GM23338 (cell line): ENCODE data around the gene GOLGA6L26. TPM values are rescaled to one million over a fixed set of nuclear protein-coding genes. Genes with fewer than 3 reads are reported as not detected.
"Not testable (repeated sequence)": the region's sequence is repeated elsewhere in the genome, so short reads cannot be mapped to it uniquely, and the experiment has no call there.

Experiments
- ATAC-seq: fragments of 200-7000 bp; cut with Tn5 transposase; 3 replicates; pipeline ENCODE4 v1.9.1; 2020
- DNase-seq: peaks from one replicate; pipeline ENCODE4 v3.0.0-alpha.2; 2015; ENCODE audit warnings: low spot score
- H2AFZ ChIP-seq: fragments of 200-600 bp; sonication (generic); 2 replicates; pipeline ENCODE4 v1.8.0; 2016; ENCODE audit warnings: antibody characterized with exemption, mild to moderate bottlenecking, moderate library complexity
- H3F3A ChIP-seq: fragments of 200-600 bp; sonication (generic); replicated peaks from 2 replicates; pipeline ENCODE4 v1.8.0; 2017; ENCODE audit warnings: antibody characterized with exemption, mixed run types, low read depth
- H3K27ac ChIP-seq: fragments of 200-600 bp; sonication (generic); 2 replicates; pipeline ENCODE4 v1.6.1; 2016; ENCODE audit warnings: low read depth
- H3K27me3 ChIP-seq: fragments of 200-600 bp; sonication (generic); 2 replicates; pipeline ENCODE4 v1.8.0; 2016; ENCODE audit warnings: mild to moderate bottlenecking, mixed run types, moderate library complexity; ENCODE audit not compliant: insufficient read depth
- H3K36me3 ChIP-seq: fragments of 200-600 bp; sonication (generic); 2 replicates; pipeline ENCODE4 v1.8.0; 2016; ENCODE audit warnings: mild to moderate bottlenecking; ENCODE audit not compliant: insufficient read depth
- H3K4me1 ChIP-seq: fragments of 200-600 bp; sonication (generic); 2 replicates; pipeline ENCODE4 v1.8.0; 2016; ENCODE audit warnings: mild to moderate bottlenecking, moderate library complexity; ENCODE audit not compliant: insufficient read depth
- H3K4me2 ChIP-seq: fragments of 200-600 bp; sonication (generic); 2 replicates; pipeline ENCODE4 v1.7.1; 2017; ENCODE audit warnings: mixed run types
- H3K4me3 ChIP-seq: fragments of 200-600 bp; sonication (generic); 2 replicates; pipeline ENCODE4 v1.6.1; 2016; ENCODE audit warnings: mixed run types
- H3K79me2 ChIP-seq: fragments of 200-600 bp; sonication (generic); replicated peaks from 2 replicates; pipeline ENCODE4 v1.8.0; 2017; ENCODE audit warnings: mild to moderate bottlenecking; ENCODE audit not compliant: insufficient read depth
- H3K9me2 ChIP-seq: fragments of 200-600 bp; sonication (generic); 2 replicates; pipeline ENCODE4 v1.8.0; 2017; ENCODE audit not compliant: insufficient read depth
- H4K20me1 ChIP-seq: fragments of 200-600 bp; sonication (generic); replicated peaks from 2 replicates; pipeline ENCODE4 v1.8.0; 2017; ENCODE audit warnings: mild to moderate bottlenecking; ENCODE audit not compliant: insufficient read depth
- H3K27ac Mint-ChIP-seq: 2 replicates; pipeline ENCODE4 v1.8.0; 2020; ENCODE audit warnings: inconsistent platforms, mild to moderate bottlenecking, moderate library complexity, mixed read lengths
- H3K27me3 Mint-ChIP-seq: 3 replicates; pipeline ENCODE4 v1.8.0; 2022; ENCODE audit warnings: low read depth, mild to moderate bottlenecking, moderate library complexity, mixed read lengths, inconsistent platforms; ENCODE audit not compliant: insufficient read depth, poor library complexity
- H3K36me3 Mint-ChIP-seq: 3 replicates; pipeline ENCODE4 v1.8.0; 2021; ENCODE audit warnings: low read depth, mild to moderate bottlenecking, inconsistent platforms, moderate library complexity, mixed read lengths
- H3K4me1 Mint-ChIP-seq: 3 replicates; pipeline ENCODE4 v1.8.0; 2020; ENCODE audit warnings: mild to moderate bottlenecking, inconsistent platforms, mixed read lengths
- H3K4me3 Mint-ChIP-seq: 3 replicates; pipeline ENCODE4 v1.8.0; 2021; ENCODE audit warnings: moderate library complexity, mild to moderate bottlenecking, inconsistent platforms, mixed read lengths
- H3K9me3 Mint-ChIP-seq: 3 replicates; pipeline ENCODE4 v1.8.0; 2020; ENCODE audit warnings: moderate library complexity, mild to moderate bottlenecking, inconsistent platforms, mixed read lengths
- CREB1 ChIP-seq: fragments of 250-450 bp; sonication (Bioruptor Pico); IDR thresholded peaks from 2 replicates; pipeline ENCODE4 v1.5.0; 2020; ENCODE audit warnings: low read depth, mild to moderate bottlenecking, moderate library complexity
- EZH2 ChIP-seq: fragments of 200-600 bp; sonication (generic); IDR thresholded peaks from one replicate; pipeline ENCODE4 v1.8.0; 2017; ENCODE audit warnings: antibody characterized with exemption, mild to moderate bottlenecking, low read depth; ENCODE audit not compliant: unreplicated experiment
- EZH2phosphoT487 ChIP-seq: fragments of 200-600 bp; sonication (generic); IDR thresholded peaks from one replicate; pipeline ENCODE4 v1.8.1; 2018; ENCODE audit warnings: antibody characterized with exemption; ENCODE audit not compliant: unreplicated experiment
- JUNB ChIP-seq: IDR thresholded peaks from one replicate; pipeline ENCODE4 v1.6.1; 2016; ENCODE audit warnings: antibody characterized with exemption; ENCODE audit not compliant: unreplicated experiment
- NANOG ChIP-seq: IDR thresholded peaks from 2 replicates; pipeline ENCODE4 v1.6.1; 2016; ENCODE audit warnings: antibody characterized with exemption, borderline replicate concordance
- ZNF114 ChIP-seq: fragments of 250-450 bp; sonication (Bioruptor Pico); IDR thresholded peaks from 2 replicates; pipeline ENCODE4 v1.5.0; 2020; ENCODE audit warnings: mild to moderate bottlenecking, moderate library complexity
- polyA plus RNA-seq: library from polyadenylated mRNA; unstranded; fragments of >200 nt; fragmentation: Nextera tagmentation; extraction: Ambion mirVana; gene quantifications from 2 replicates; pipeline ENCODE4 v1.2.1, GENCODE V29; 2016
- total RNA-seq: library from RNA; depleted of rRNA; stranded (reverse); fragments of >200 nt; shearing (Covaris generic); gene quantifications from 2 replicates; pipeline ENCODE4 v1.2.3, GENCODE V29; 2014
- TF ChIP-seq, protein P1 (sequence below), 2 experiments: fragments of 200-600 bp in 1 of 2; sonication (generic) in 1 of 2; conservative IDR thresholded peaks; 2 replicates each; pipeline versions ENCODE4 v1.5.1 to v1.6.1; 2016 to 2017; ENCODE audit warnings: antibody characterized with exemption in 2 of 2, low read depth in 2 of 2, mild to moderate bottlenecking in 2 of 2, moderate library complexity in 1 of 2
- TF ChIP-seq, protein P2 (sequence below): IDR thresholded peaks from one replicate; pipeline ENCODE4 v1.6.1; 2018; ENCODE audit warnings: antibody characterized with exemption; ENCODE audit not compliant: unreplicated experiment

GOLGA6L26 gene
- total and polyA plus RNA-seq, 2 experiments from 2014 or later = not detected

DNA sequence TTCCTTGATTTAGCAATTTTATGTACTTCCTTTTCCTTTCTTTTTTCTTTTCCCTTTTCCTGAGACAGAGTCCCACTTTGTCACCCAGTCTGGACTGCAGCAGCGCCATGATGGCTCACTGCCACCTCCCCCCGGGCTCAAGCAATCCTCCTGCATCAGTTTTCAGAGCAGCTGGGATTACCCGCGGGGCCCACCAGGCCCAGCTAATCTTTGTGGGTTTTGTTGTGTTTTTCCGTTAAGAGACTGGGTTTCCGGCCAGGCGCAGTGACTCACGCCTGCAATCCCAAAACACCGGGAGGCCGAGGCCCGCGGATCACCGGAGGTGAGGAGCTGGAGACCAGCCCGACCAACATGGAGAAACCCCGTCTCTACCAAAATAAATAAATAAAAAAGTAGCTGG is 38.3 kb upstream of the GOLGA6L26 start:
- DNase-seq (peak; percentile 21), ATAC-seq (no peak; the same call in 2 of the 3 replicates)
- peaks cover 10% of the 10 kb centered on the region for H3K9me3 Mint-ChIP-seq
- H3K4me1 ChIP-seq = no peaks in the 10 kb centered on the region
- no peaks in the 10 kb centered on the region for H3K27me3 ChIP-seq
- H3K27me3 Mint-ChIP-seq = peaks cover 3% of the 10 kb centered on the region
- no peak overlapping the region for H3K4me3 Mint-ChIP-seq
- no peak overlapping the region for H3K4me3 ChIP-seq
- H3K36me3 Mint-ChIP-seq = no peaks in the 10 kb centered on the region
- peaks cover 4% of the 10 kb centered on the region; the same call in 1 of the 3 replicates for H3K4me1 Mint-ChIP-seq
- no peak overlapping the region for H3K4me2 ChIP-seq
- H3K36me3 ChIP-seq = no peaks in the 10 kb centered on the region
- no peaks in the 10 kb centered on the region; the same call in 1 of the 2 replicates for H4K20me1 ChIP-seq
- H3K79me2 ChIP-seq = no peaks in the 10 kb centered on the region
- no peaks in the 10 kb centered on the region for H3K9me2 ChIP-seq
- H3K27ac ChIP-seq = no peak overlapping the region
- H2AFZ ChIP-seq = peak overlapping the region; percentile 86; the same call in 1 of the 2 replicates
- H3F3A ChIP-seq = no peaks in the 10 kb centered on the region
- no peak overlapping the region for H3K27ac Mint-ChIP-seq
- TF ChIP-seq, protein P1, sequence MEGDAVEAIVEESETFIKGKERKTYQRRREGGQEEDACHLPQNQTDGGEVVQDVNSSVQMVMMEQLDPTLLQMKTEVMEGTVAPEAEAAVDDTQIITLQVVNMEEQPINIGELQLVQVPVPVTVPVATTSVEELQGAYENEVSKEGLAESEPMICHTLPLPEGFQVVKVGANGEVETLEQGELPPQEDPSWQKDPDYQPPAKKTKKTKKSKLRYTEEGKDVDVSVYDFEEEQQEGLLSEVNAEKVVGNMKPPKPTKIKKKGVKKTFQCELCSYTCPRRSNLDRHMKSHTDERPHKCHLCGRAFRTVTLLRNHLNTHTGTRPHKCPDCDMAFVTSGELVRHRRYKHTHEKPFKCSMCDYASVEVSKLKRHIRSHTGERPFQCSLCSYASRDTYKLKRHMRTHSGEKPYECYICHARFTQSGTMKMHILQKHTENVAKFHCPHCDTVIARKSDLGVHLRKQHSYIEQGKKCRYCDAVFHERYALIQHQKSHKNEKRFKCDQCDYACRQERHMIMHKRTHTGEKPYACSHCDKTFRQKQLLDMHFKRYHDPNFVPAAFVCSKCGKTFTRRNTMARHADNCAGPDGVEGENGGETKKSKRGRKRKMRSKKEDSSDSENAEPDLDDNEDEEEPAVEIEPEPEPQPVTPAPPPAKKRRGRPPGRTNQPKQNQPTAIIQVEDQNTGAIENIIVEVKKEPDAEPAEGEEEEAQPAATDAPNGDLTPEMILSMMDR (conservative IDR thresholded peaks at IDR 0.05; ENCODE audit: low read depth in 2 of 2) = no peak
- TF ChIP-seq CREB1 (CRISPR knock-in tag) (no peak), EZH2phosphoT487 (no peak), JUNB (no peak), EZH2 (no peak), NANOG (no peak), ZNF114 (CRISPR knock-in tag) (no peak)
- TF ChIP-seq, protein P2, sequence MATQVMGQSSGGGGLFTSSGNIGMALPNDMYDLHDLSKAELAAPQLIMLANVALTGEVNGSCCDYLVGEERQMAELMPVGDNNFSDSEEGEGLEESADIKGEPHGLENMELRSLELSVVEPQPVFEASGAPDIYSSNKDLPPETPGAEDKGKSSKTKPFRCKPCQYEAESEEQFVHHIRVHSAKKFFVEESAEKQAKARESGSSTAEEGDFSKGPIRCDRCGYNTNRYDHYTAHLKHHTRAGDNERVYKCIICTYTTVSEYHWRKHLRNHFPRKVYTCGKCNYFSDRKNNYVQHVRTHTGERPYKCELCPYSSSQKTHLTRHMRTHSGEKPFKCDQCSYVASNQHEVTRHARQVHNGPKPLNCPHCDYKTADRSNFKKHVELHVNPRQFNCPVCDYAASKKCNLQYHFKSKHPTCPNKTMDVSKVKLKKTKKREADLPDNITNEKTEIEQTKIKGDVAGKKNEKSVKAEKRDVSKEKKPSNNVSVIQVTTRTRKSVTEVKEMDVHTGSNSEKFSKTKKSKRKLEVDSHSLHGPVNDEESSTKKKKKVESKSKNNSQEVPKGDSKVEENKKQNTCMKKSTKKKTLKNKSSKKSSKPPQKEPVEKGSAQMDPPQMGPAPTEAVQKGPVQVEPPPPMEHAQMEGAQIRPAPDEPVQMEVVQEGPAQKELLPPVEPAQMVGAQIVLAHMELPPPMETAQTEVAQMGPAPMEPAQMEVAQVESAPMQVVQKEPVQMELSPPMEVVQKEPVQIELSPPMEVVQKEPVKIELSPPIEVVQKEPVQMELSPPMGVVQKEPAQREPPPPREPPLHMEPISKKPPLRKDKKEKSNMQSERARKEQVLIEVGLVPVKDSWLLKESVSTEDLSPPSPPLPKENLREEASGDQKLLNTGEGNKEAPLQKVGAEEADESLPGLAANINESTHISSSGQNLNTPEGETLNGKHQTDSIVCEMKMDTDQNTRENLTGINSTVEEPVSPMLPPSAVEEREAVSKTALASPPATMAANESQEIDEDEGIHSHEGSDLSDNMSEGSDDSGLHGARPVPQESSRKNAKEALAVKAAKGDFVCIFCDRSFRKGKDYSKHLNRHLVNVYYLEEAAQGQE = no peak

DNA sequence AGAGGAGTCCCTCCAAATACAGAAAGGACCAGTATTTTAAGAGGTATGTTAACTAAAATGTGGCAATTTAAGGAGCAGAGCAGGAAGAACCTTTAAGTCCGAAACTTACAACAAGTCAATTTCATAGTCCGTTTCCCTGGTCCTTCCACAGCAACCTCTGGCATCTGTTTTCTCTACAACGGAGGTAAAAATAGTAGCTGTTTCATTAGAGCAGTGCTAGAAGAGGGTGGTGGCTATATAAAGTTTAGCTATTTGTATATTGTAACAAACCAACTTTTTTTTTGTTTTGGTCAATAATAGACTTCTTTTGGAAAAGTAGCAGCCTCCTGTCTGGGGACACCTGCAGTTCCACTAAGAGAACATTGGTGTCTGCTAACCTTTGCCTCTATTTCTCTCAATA is 37.9 kb upstream of the GOLGA6L26 start:
- not testable (repeated sequence) for ATAC-seq, DNase-seq, H3K27me3 Mint-ChIP-seq, H4K20me1 ChIP-seq, H3K4me1 Mint-ChIP-seq, H3K4me2 ChIP-seq, H3F3A ChIP-seq, H3K27me3 ChIP-seq, H3K27ac Mint-ChIP-seq, H3K4me3 Mint-ChIP-seq, H3K4me1 ChIP-seq, H3K36me3 Mint-ChIP-seq, H3K9me2 ChIP-seq, H3K36me3 ChIP-seq, H3K79me2 ChIP-seq, H3K27ac ChIP-seq, H3K4me3 ChIP-seq
- H2AFZ ChIP-seq = peak overlapping the region; percentile 86; the same call in 1 of the 2 replicates
- H3K9me3 Mint-ChIP-seq = peaks cover 10% of the 10 kb centered on the region

DNA sequence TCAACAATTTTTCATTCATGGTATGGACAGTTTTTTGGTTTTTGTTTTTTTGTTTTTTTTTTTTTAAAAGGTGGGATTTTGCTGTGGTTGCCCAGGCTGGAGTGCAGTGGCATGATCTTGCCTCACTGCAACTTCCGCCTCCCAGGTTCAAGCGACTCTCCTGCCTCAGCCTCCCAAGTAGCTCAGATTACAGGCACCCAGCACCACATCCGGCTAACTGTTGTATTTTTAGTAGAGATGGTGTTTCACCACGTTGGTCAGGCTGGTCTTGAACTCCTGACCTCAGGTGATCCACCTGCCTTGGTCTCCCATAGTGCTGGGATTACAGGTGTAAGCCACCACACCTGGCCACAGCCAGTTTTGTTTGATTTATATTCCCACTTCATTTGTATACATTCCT is 37.1 kb upstream of the GOLGA6L26 start:
- not testable (repeated sequence) for H3K27ac Mint-ChIP-seq, DNase-seq, H3K27ac ChIP-seq, H4K20me1 ChIP-seq, H3K4me2 ChIP-seq, H3K27me3 ChIP-seq, H3K4me3 ChIP-seq, H3F3A ChIP-seq, H3K4me1 ChIP-seq, H3K79me2 ChIP-seq, H3K4me1 Mint-ChIP-seq, H3K27me3 Mint-ChIP-seq, H3K36me3 Mint-ChIP-seq, ATAC-seq, H3K36me3 ChIP-seq, H2AFZ ChIP-seq, H3K4me3 Mint-ChIP-seq, H3K9me2 ChIP-seq
- peaks cover 10% of the 10 kb centered on the region for H3K9me3 Mint-ChIP-seq
